CD4-positive, alpha-beta T cell (primary cell): ENCODE results near the gene HECW1. TPM values are rescaled to one million over a fixed set of nuclear protein-coding genes. Genes with fewer than 3 reads are reported as not detected.

Experiments used
- ATAC-seq: fragments of 200-7000 bp; cut with Tn5 transposase; one replicate; pipeline ENCODE4 v1.10.0; 2022; ENCODE audit warnings: mild to moderate bottlenecking; ENCODE audit not compliant: poor library complexity
- CTCF ChIA-PET: fragments of 350-600 bp; sonication (Branson Sonifier 250); formaldehyde crosslinking; loops from one replicate; lab custom pipeline; 2021; ENCODE audit warnings: antibody characterized with exemption, inconsistent platforms; lab: Charles Lee
- POLR2A ChIA-PET: fragments of 350-600 bp; sonication (Branson Sonifier 250); formaldehyde crosslinking; loops from one replicate; lab custom pipeline; 2021; ENCODE audit warnings: antibody characterized with exemption, inconsistent platforms; lab: Charles Lee
- DNase-seq, 14 experiments: peaks; one replicate each; pipeline ENCODE4 v3.0.0-alpha.2; 2013 to 2020; ENCODE audit warnings: mixed read lengths in 2 of 14
- H3K27ac ChIP-seq, 2 donors: one replicate each; pipeline versions ENCODE4 v1.5.1 to v1.7.0; 2013; ENCODE audit warnings: low read length in 2 of 2, low read depth in 1 of 2, mild to moderate bottlenecking in 1 of 2
- H3K27me3 ChIP-seq, 2 experiments: 1 replicate in 1 of 2; 2 replicates in 1 of 2; pipeline versions ENCODE4 v1.6.1 to v1.7.0; 2013; ENCODE audit warnings: low read length in 2 of 2, control low read depth in 1 of 2, mild to moderate bottlenecking in 1 of 2, moderate library complexity in 1 of 2; ENCODE audit not compliant: insufficient read depth in 2 of 2, control insufficient read depth in 1 of 2
- H3K36me3 ChIP-seq: one replicate; pipeline ENCODE4 v1.6.1; 2013; ENCODE audit warnings: low read length, control low read depth; ENCODE audit not compliant: insufficient read depth
- H3K4me1 ChIP-seq: one replicate; pipeline ENCODE4 v1.6.1; 2013; ENCODE audit warnings: low read length, control low read depth; ENCODE audit not compliant: insufficient read depth
- H3K4me3 ChIP-seq: one replicate; pipeline ENCODE4 v1.5.1; 2013; ENCODE audit warnings: mild to moderate bottlenecking, low read length, moderate library complexity
- H3K9me3 ChIP-seq, 2 experiments: 1 replicate in 1 of 2; 2 replicates in 1 of 2; pipeline versions ENCODE4 v1.6.1 to v1.7.0; 2013; ENCODE audit warnings: low read length in 2 of 2, mild to moderate bottlenecking in 2 of 2, control low read depth in 1 of 2, moderate library complexity in 1 of 2; ENCODE audit not compliant: control insufficient read depth in 1 of 2, insufficient read depth in 1 of 2
- H3K27ac Mint-ChIP-seq: one replicate; pipeline ENCODE4 v1.8.0; 2020; ENCODE audit warnings: mixed read lengths
- H3K27me3 Mint-ChIP-seq: one replicate; pipeline ENCODE4 v1.8.0; 2021; ENCODE audit warnings: mixed read lengths
- H3K36me3 Mint-ChIP-seq: one replicate; pipeline ENCODE4 v1.8.0; 2021; ENCODE audit warnings: low read depth, mixed read lengths
- H3K4me1 Mint-ChIP-seq: one replicate; pipeline ENCODE4 v1.8.0; 2021; ENCODE audit warnings: low read depth, mixed read lengths
- H3K4me3 Mint-ChIP-seq: one replicate; pipeline ENCODE4 v1.8.0; 2020; ENCODE audit warnings: mild to moderate bottlenecking, mixed read lengths
- H3K9me3 Mint-ChIP-seq: one replicate; pipeline ENCODE4 v1.8.0; 2020; ENCODE audit warnings: mixed read lengths
- CTCF ChIP-seq: fragments of 200-600 bp; IDR thresholded peaks from one replicate; pipeline ENCODE4 v1.8.0; 2022; ENCODE audit warnings: antibody characterized with exemption, mild to moderate bottlenecking
- intact Hi-C, 2 experiments: fragments of 100-400 bp; cut with DNase I in 1 of 2; cut with micrococcal nuclease in 1 of 2; formaldehyde crosslinking; loops; one replicate each; pipeline versions ENCODE4 v1.15.1 to v1.9.0; 2023 to 2025; cut with DNase I, micrococcal nuclease
- total RNA-seq, 174 experiments: library from RNA in 2 of 174; stranded (reverse) in 2 of 174; gene quantifications; one replicate each; pipeline ENCODE4 v1.2.3 and lab custom pipeline; 2021 to 2026

HECW1 gene
- total RNA-seq, 2 experiments from 2014 or later = not detected

- no peaks in the 10 kb centered on the region for H3K36me3 Mint-ChIP-seq
- Histone ChIP-seq H3K27ac (no peak overlapping the region), H3K9me3 (no peaks in the 10 kb centered on the region), H3K4me3 (no peak overlapping the region), H3K36me3 (no peaks in the 10 kb centered on the region), H3K4me1 (no peaks in the 10 kb centered on the region), H3K27me3 (peaks cover 0 to 4% of the 10 kb centered on the region in 2 experiments)
- peaks cover 48% of the 10 kb centered on the region for H3K27me3 Mint-ChIP-seq
- CTCF ChIA-PET = no interaction called here
- POLR2A ChIA-PET = no interaction called here
- ATAC-seq (no peak), DNase-seq (no peak)
- H3K4me1 Mint-ChIP-seq = no peaks in the 10 kb centered on the region
- intact Hi-C loops = no loop called here
- TF ChIP-seq CTCF = no peak
- H3K4me3 Mint-ChIP-seq = no peak overlapping the region
- no peak overlapping the region for H3K27ac Mint-ChIP-seq
- H3K9me3 Mint-ChIP-seq = no peaks in the 10 kb centered on the region
Observed at GRCh38 chr7:43394441-43395130, 282.1 kb downstream of the HECW1 start.

DNA sequence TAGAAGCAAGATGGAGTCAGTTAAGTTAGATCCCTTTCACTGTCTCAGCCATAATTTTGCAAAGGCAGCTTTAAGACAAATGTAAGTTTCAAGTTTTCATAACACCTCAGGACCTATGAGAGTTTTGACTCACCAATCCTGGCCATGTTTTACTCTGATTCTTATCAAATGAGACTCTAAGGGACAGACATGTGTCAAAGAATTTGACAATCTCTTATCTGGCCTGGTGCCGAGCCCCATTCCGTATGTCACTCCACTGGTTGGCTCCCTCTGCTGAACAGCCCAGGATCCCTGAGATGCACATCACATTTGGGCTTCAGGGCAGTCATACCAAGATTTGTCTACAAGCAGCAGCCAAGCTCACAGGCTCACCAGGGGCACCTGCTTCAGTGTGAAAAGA, 282.9 kb downstream of the HECW1 start:
- Mint-ChIP-seq H3K4me1 (no peaks in the 10 kb centered on the region), H3K36me3 (no peaks in the 10 kb centered on the region), H3K27ac (no peak overlapping the region), H3K9me3 (no peaks in the 10 kb centered on the region), H3K4me3 (no peak overlapping the region), H3K27me3 (peaks cover 48% of the 10 kb centered on the region)
- Histone ChIP-seq H3K4me1 (no peaks in the 10 kb centered on the region), H3K36me3 (no peaks in the 10 kb centered on the region), H3K9me3 (no peaks in the 10 kb centered on the region), H3K27me3 (peaks cover 0 to 4% of the 10 kb centered on the region in 2 experiments), H3K4me3 (no peak overlapping the region), H3K27ac (no peak overlapping the region)
- no peak for ATAC-seq
- intact Hi-C loops = no loop called here
- CTCF ChIA-PET = no interaction called here
- POLR2A ChIA-PET = no interaction called here
- no peak for TF ChIP-seq CTCF
- no peak for DNase-seq

GRCh38 chr7:43396187-43396740, 283.8 kb downstream of the HECW1 start:
- H3K27ac ChIP-seq = no peak overlapping the region
- H3K4me1 Mint-ChIP-seq = no peaks in the 10 kb centered on the region
- H3K4me1 ChIP-seq = no peaks in the 10 kb centered on the region
- CTCF ChIA-PET = no interaction called here
- DNase-seq = no peak
- ATAC-seq = no peak
- intact Hi-C loops = no loop called here
- peaks cover 53% of the 10 kb centered on the region for H3K27me3 Mint-ChIP-seq
- H3K36me3 ChIP-seq = no peaks in the 10 kb centered on the region
- H3K27ac Mint-ChIP-seq = no peak overlapping the region
- no peaks in the 10 kb centered on the region for H3K9me3 Mint-ChIP-seq
- no peaks in the 10 kb centered on the region for H3K36me3 Mint-ChIP-seq
- H3K4me3 Mint-ChIP-seq = no peak overlapping the region
- H3K4me3 ChIP-seq = no peak overlapping the region
- no peak for TF ChIP-seq CTCF
- H3K27me3 ChIP-seq = peaks cover 0 to 4% of the 10 kb centered on the region in 2 experiments
- POLR2A ChIA-PET = no interaction called here
- no peaks in the 10 kb centered on the region for H3K9me3 ChIP-seq
